ENCODE results near the gene NISCH.

- no peak for TF ChIP-seq CTCF (conservative IDR thresholded peaks at IDR 0.05 in 1 of 2, IDR thresholded peaks at IDR 0.05 in 1 of 2; ENCODE audit: low read depth in 1 of 2, low read length in 2 of 2)
- TF ChIP-seq EZH2 (IDR thresholded peaks at IDR 0.05; ENCODE audit: low read length, missing control alignments) = no peak
Measured at GRCh38 chr3:52443791-52444687, 11.4 kb upstream of the NISCH start.
